WTC11 (cell line): Measurements from ENCODE around the gene CCDC198. TPM values are rescaled to one million over a fixed set of nuclear protein-coding genes. Genes with fewer than 3 reads are reported as not detected.

Source experiments
- ATAC-seq: fragments of 200-7000 bp; cut with Tn5 transposase; 2 replicates; pipeline ENCODE4 v1.10.0; 2021; ENCODE audit warnings: mild to moderate bottlenecking, moderate library complexity
- CTCF ChIA-PET: fragments of 300-600 bp; sonication (Branson Sonifier 250); formaldehyde crosslinking; loops from one replicate; lab custom pipeline; 2021; ENCODE audit warnings: antibody characterized with exemption; lab: Charles Lee
- POLR2A ChIA-PET: fragments of 350-600 bp; sonication (Branson Sonifier 250); formaldehyde crosslinking; loops from one replicate; lab custom pipeline; 2021; ENCODE audit warnings: antibody characterized with exemption; lab: Charles Lee
- DNase-seq: peaks from one replicate; pipeline ENCODE4 v3.0.0; 2021; ENCODE audit warnings: low spot score
- H3K27ac Mint-ChIP-seq: 2 replicates; pipeline ENCODE4 v1.8.0; 2021; ENCODE audit warnings: mixed read lengths
- H3K27me3 Mint-ChIP-seq: 2 replicates; pipeline ENCODE4 v1.8.0; 2021; ENCODE audit warnings: low read depth, mild to moderate bottlenecking, moderate library complexity, mixed read lengths
- H3K36me3 Mint-ChIP-seq: 2 replicates; pipeline ENCODE4 v1.8.0; 2021; ENCODE audit warnings: mixed read lengths
- H3K4me1 Mint-ChIP-seq: 2 replicates; pipeline ENCODE4 v1.8.0; 2022; ENCODE audit warnings: mixed read lengths
- H3K4me3 Mint-ChIP-seq: 2 replicates; pipeline ENCODE4 v1.8.0; 2021; ENCODE audit warnings: mild to moderate bottlenecking, moderate library complexity, mixed read lengths
- H3K9me3 Mint-ChIP-seq: 2 replicates; pipeline ENCODE4 v1.8.0; 2021; ENCODE audit warnings: mixed read lengths
- AFF4 ChIP-seq: sonication (generic); formaldehyde crosslinking; IDR thresholded peaks from 2 replicates; pipeline ENCODE4 v1.8.1; 2023; ENCODE audit warnings: mild to moderate bottlenecking, missing genetic modification reagents, borderline replicate concordance
- ARID4B ChIP-seq: sonication (generic); formaldehyde crosslinking; IDR thresholded peaks from 2 replicates; pipeline ENCODE4 v1.8.0; 2023; ENCODE audit warnings: missing genetic modification reagents, mild to moderate bottlenecking, borderline replicate concordance
- CREB1 ChIP-seq: sonication (generic); formaldehyde crosslinking; IDR thresholded peaks from 2 replicates; pipeline ENCODE4 v1.8.0; 2023; ENCODE audit warnings: mild to moderate bottlenecking, missing genetic modification reagents
- HMGA2 ChIP-seq: fragments of 250-450 bp; sonication (Bioruptor Pico); IDR thresholded peaks from 2 replicates; pipeline ENCODE4 v1.4.0; 2021; ENCODE audit warnings: mild to moderate bottlenecking, moderate library complexity
- HMGXB4 ChIP-seq: sonication (generic); formaldehyde crosslinking; IDR thresholded peaks from 2 replicates; pipeline ENCODE4 v1.8.1; 2023; ENCODE audit warnings: mild to moderate bottlenecking, moderate library complexity, missing genetic modification reagents
- MLX ChIP-seq: sonication (generic); formaldehyde crosslinking; IDR thresholded peaks from 2 replicates; pipeline ENCODE4 v1.8.1; 2023; ENCODE audit warnings: mild to moderate bottlenecking, missing genetic modification reagents, moderate library complexity
- MXD4 ChIP-seq: fragments of 250-450 bp; sonication (Bioruptor Pico); IDR thresholded peaks from 2 replicates; pipeline ENCODE4 v1.8.0; 2021; ENCODE audit warnings: mild to moderate bottlenecking, moderate library complexity, borderline replicate concordance
- MYBL2 ChIP-seq: sonication (generic); formaldehyde crosslinking; IDR thresholded peaks from 2 replicates; pipeline ENCODE4 v1.8.1; 2023; ENCODE audit warnings: mild to moderate bottlenecking, moderate library complexity, missing genetic modification reagents
- NR1H2 ChIP-seq: sonication (generic); formaldehyde crosslinking; IDR thresholded peaks from 2 replicates; pipeline ENCODE4 v1.9.0; 2021; ENCODE audit warnings: mild to moderate bottlenecking, moderate library complexity, missing genetic modification reagents
- NR2C2 ChIP-seq: sonication (generic); formaldehyde crosslinking; IDR thresholded peaks from 2 replicates; pipeline ENCODE4 v1.8.0; 2022; ENCODE audit warnings: mild to moderate bottlenecking, missing genetic modification reagents
- OVOL2 ChIP-seq: fragments of 250-450 bp; sonication (Bioruptor Pico); IDR thresholded peaks from 2 replicates; pipeline ENCODE4 v1.9.0; 2021; ENCODE audit warnings: mild to moderate bottlenecking, borderline replicate concordance
- PREB ChIP-seq: sonication (generic); formaldehyde crosslinking; IDR thresholded peaks from 2 replicates; pipeline ENCODE4 v1.8.1; 2022; ENCODE audit warnings: mild to moderate bottlenecking, missing genetic modification reagents, moderate library complexity, borderline replicate concordance
- PRRX2 ChIP-seq: fragments of 250-450 bp; sonication (Bioruptor Pico); IDR thresholded peaks from 2 replicates; pipeline ENCODE4 v1.8.0; 2021; ENCODE audit warnings: mild to moderate bottlenecking
- STAT6 ChIP-seq: sonication (generic); formaldehyde crosslinking; conservative IDR thresholded peaks from 2 replicates; pipeline ENCODE4 v1.8.1; 2023; ENCODE audit warnings: mild to moderate bottlenecking, low read depth, missing genetic modification reagents, moderate library complexity
- TP53 ChIP-seq: sonication (generic); formaldehyde crosslinking; IDR thresholded peaks from 2 replicates; pipeline ENCODE4 v1.8.1; 2023; ENCODE audit warnings: mild to moderate bottlenecking, missing genetic modification reagents
- ZNF121 ChIP-seq: sonication (generic); formaldehyde crosslinking; IDR thresholded peaks from 2 replicates; pipeline ENCODE4 v1.8.0; 2023; ENCODE audit warnings: missing genetic modification reagents
- ZNF317 ChIP-seq: sonication (generic); formaldehyde crosslinking; IDR thresholded peaks from 2 replicates; pipeline ENCODE4 v1.8.1; 2023; ENCODE audit warnings: low read depth, mild to moderate bottlenecking, moderate library complexity, missing genetic modification reagents, borderline replicate concordance
- ZNF423 ChIP-seq: fragments of 250-450 bp; sonication (Bioruptor Pico); IDR thresholded peaks from 2 replicates; pipeline ENCODE4 v2.1.2; 2022; ENCODE audit warnings: mild to moderate bottlenecking, moderate library complexity
- ZNF671 ChIP-seq: fragments of 250-450 bp; sonication (Bioruptor Pico); IDR thresholded peaks from 2 replicates; pipeline ENCODE4 v1.8.0; 2021; ENCODE audit warnings: mild to moderate bottlenecking
- total RNA-seq: library from RNA; stranded (reverse); gene quantifications from 3 replicates; pipeline ENCODE4 v1.2.3, GENCODE V29; 2021

The CCDC198 gene
- total RNA-seq, 1 experiment from 2014 or later: not detected

- DNase-seq (no peak), ATAC-seq (no peak)
- Mint-ChIP-seq H3K4me3 (no peak overlapping the region), H3K27ac (no peak overlapping the region), H3K9me3 (no peaks in the 10 kb centered on the region), H3K36me3 (no peaks in the 10 kb centered on the region), H3K27me3 (no peaks in the 10 kb centered on the region), H3K4me1 (no peaks in the 10 kb centered on the region)
- TF ChIP-seq NR2C2 (CRISPR knock-in tag) (no peak), MYBL2 (CRISPR knock-in tag) (no peak), NR1H2 (CRISPR knock-in tag) (no peak), TP53 (CRISPR knock-in tag) (no peak), HMGA2 (no peak), ZNF317 (CRISPR knock-in tag) (no peak), PRRX2 (no peak), HMGXB4 (no peak), OVOL2 (CRISPR knock-in tag) (no peak), ARID4B (CRISPR knock-in tag) (no peak), ZNF121 (no peak)
- ChIA-PET CTCF (interaction anchor here (1.8 kb wide), 1 partner anchor 41 kb away, joined by 12 read pairs; no protein-coding TSS in a partner anchor), POLR2A (no interaction called here)
Measured at GRCh38 chr14:57485635-57486034, 8.0 kb downstream of the CCDC198 start.

GRCh38 chr14:57482120-57482519, 11.5 kb downstream of the CCDC198 start:
- no peak for ATAC-seq
- no peaks in the 10 kb centered on the region for H3K27me3 Mint-ChIP-seq
- H3K4me1 Mint-ChIP-seq: no peaks in the 10 kb centered on the region
- H3K36me3 Mint-ChIP-seq: no peaks in the 10 kb centered on the region
- H3K27ac Mint-ChIP-seq: no peak overlapping the region
- ChIA-PET CTCF (interaction anchor here (1.7 kb wide), 1 partner anchor 480 kb away, joined by 6 read pairs; no protein-coding TSS in a partner anchor), POLR2A (no interaction called here)
- H3K4me3 Mint-ChIP-seq: no peak overlapping the region
- H3K9me3 Mint-ChIP-seq: no peaks in the 10 kb centered on the region
- no peak for DNase-seq
- no peak for TF ChIP-seq MLX (CRISPR knock-in tag)
- TF ChIP-seq AFF4: no peak
- no peak for TF ChIP-seq CREB1 (CRISPR knock-in tag)
- no peak for TF ChIP-seq ZNF423 (CRISPR knock-in tag)
- no peak for TF ChIP-seq MXD4
- TF ChIP-seq STAT6 (CRISPR knock-in tag): no peak
- no peak for TF ChIP-seq ZNF671 (CRISPR knock-in tag)
- TF ChIP-seq PREB (CRISPR knock-in tag): no peak
